Psoas muscle (tissue), 8 donors: ENCODE results near the gene SH2D5. TPM values are rescaled to one million over a fixed set of nuclear protein-coding genes. Genes with fewer than 3 reads are reported as not detected.

Experiments
- ATAC-seq, 4 donors: fragments of 200-7000 bp; cut with Tn5 transposase; one replicate each; pipeline ENCODE4 v1.9.1; 2020; ENCODE audit warnings: moderate library complexity in 3 of 4, mild to moderate bottlenecking in 2 of 4
- DNase-seq, 2 donors: peaks; one replicate each; pipeline ENCODE4 v3.0.0-alpha.2; 2020
- H3K27ac ChIP-seq: fragments of 200-600 bp; one replicate; pipeline ENCODE4 v1.8.0; 2022
- H3K27me3 ChIP-seq, 3 donors: fragments of 200-600 bp in 1 of 3; one replicate each; pipeline versions ENCODE4 v1.6.1 to v1.8.0; 2013 to 2022; ENCODE audit warnings: low read length in 2 of 3, mild to moderate bottlenecking in 2 of 3, moderate library complexity in 1 of 3; ENCODE audit not compliant: insufficient read depth in 3 of 3
- H3K36me3 ChIP-seq, 2 donors: fragments of 200-600 bp in 1 of 2; one replicate each; pipeline versions ENCODE4 v1.6.1 to v1.8.0; 2013 to 2022; ENCODE audit warnings: low read depth in 1 of 2, mild to moderate bottlenecking in 1 of 2, moderate library complexity in 1 of 2; ENCODE audit not compliant: insufficient read depth in 1 of 2
- H3K4me1 ChIP-seq: fragments of 200-600 bp; one replicate; pipeline ENCODE4 v1.8.0; 2022
- H3K4me3 ChIP-seq: fragments of 200-600 bp; one replicate; pipeline ENCODE4 v1.8.0; 2022; ENCODE audit warnings: mild to moderate bottlenecking
- H3K9me3 ChIP-seq: fragments of 200-600 bp; one replicate; pipeline ENCODE4 v1.8.0; 2022
- CTCF ChIP-seq: fragments of 200-600 bp; IDR thresholded peaks from one replicate; pipeline ENCODE4 v1.8.0; 2022; ENCODE audit warnings: antibody characterized with exemption
- WGBS, 3 donors: extraction: QIAGEN DNeasy Blood & Tissue Kit; methylation state at CpG; one replicate each; pipeline versions ENCODE4 v1.1.6 to v1.1.7; 2013; 5-methylcytosine and 5-hydroxymethylcytosine counted together
- intact Hi-C, 2 donors: fragments of 100-400 bp; cut with DNase I; formaldehyde crosslinking; loops; one replicate each; pipeline versions ENCODE4 v1.11.0 to v1.14.2; 2022
- polyA plus RNA-seq, 3 donors: library from polyadenylated mRNA; stranded (reverse); fragments of 200-250 nt; gene quantifications; one replicate each; pipeline ENCODE4 v1.2.3, GENCODE V29; 2013
- total RNA-seq, 4 donors: library from RNA; stranded (reverse); fragmentation: NEBNext Ultra II Directional in 2 of 4; extraction: Animal tissue kit (Norgen Biotek cat#: 25700) in 2 of 4; gene quantifications; one replicate each; pipeline versions ENCODE4 v1.2.1 to v1.2.4, GENCODE V29; 2021 to 2023
- donor health status: healthy with polysubstance abuse.
- donor health status: DM: no; HTN: no; CAD: no; lungs with moderate emphysema.
- donor health status: Bipolar disorder and iron deficiency.
- donor health status: healthy.
- donor health status: DM: yes; HTN: yes; CAD: no.
- donor health status: DM: no; HTN: no; CAD: no.
- donor health status: DM: no; HTN: no; CAD: no.
- donor health status: DM: yes; HTN: yes; CAD: no.

Gene SH2D5
- total and polyA plus RNA-seq, 7 donors = 0.09 to 27.9 (median 2.2) TPM

- H3K27ac ChIP-seq = no peak overlapping the region
- no peak for ATAC-seq
- no peaks in the 10 kb centered on the region for H3K36me3 ChIP-seq
- H3K4me3 ChIP-seq = no peak overlapping the region
- no peak for TF ChIP-seq CTCF
- H3K9me3 ChIP-seq = no peaks in the 10 kb centered on the region
- intact Hi-C loops = no loop called here
- no peaks in the 10 kb centered on the region for H3K4me1 ChIP-seq
- 93 to 94% (median 94%) methylated on average over 31 to 35 of the region's 35 CpGs for WGBS, 3 donors
- H3K27me3 ChIP-seq = peaks cover 0 to 3% (median 0%) of the 10 kb centered on the region in 3 donors
- peak in 1 of 2 donors; percentile 50 for DNase-seq
Measured at GRCh38 chr1:20723537-20724363, 8.8 kb downstream of the SH2D5 start.

DNA sequence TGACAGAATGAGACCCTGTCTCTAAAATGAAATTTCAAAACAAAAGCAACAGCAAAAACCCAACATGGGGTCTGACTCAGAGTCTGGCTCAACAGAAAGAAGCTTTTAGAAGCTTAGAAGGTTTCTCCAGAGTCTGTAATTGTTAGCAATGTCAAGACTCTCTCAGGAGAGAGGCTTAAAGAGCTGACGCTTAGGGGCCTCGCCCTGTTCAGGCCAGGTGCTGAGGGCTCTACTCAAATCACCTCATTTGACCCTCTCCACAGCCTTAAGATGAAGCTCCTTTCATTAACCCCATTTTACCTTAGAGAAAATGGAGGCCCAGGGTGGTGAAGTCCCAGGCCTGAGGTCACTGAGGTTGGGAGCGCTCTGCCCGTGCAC, 9.4 kb downstream of the SH2D5 start:
- intact Hi-C loops = no loop called here
- WGBS, 3 donors = 82 to 86% (median 84%) methylated on average over 4 of the region's 4 CpGs
- Histone ChIP-seq H3K27me3 (peaks cover 0 to 2% (median 0%) of the 10 kb centered on the region in 3 donors), H3K9me3 (no peaks in the 10 kb centered on the region), H3K4me1 (no peaks in the 10 kb centered on the region), H3K36me3 (no peaks in the 10 kb centered on the region), H3K27ac (no peak overlapping the region), H3K4me3 (no peak overlapping the region)
- ATAC-seq = no peak
- DNase-seq = no peak
- no peak for TF ChIP-seq CTCF

DNA sequence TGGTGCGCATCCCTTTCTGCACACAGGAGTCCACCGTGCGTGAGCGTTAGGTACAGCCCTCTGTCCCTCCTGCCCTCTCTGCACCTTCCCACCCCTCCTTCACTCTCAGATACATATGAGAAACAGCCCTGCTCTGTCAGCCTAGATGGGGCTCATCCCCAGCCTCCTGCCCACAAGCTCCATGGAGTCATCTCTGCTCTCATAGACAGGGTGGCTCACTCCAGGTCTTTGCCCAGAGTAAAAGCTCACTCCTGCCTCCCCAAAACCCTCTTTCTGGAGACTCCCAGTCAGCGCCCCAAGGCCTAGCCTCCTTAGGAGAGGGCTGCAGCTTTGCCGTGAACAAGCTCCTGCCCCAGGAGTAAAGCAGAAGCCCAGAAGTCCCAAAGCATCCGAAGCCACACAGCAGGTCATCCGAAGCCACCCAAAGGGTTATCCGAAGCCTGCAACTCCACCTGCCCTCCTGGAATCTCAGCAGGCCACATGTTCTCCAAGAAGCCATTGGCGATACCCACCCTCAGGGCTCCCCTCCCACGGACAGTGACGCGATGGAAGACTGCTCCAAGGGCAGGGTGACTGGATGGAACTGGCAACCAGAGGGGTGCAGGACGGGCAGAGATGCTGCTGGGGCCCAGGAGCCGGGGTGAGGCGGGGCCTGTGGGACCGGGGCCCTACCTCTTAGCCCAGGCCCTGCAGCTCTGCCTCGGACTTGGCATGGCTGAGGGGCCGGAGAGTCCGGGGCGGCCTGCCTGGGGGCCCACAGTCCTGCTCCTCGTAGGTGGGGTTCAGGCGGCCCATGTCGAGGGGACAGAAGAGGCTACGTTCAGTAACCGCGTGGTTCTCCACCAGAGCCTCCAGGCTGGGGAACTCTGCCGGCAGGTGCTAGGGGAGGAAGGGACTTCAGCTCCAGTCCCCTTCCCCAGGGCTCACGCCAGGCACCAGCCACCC, 11.1 kb downstream of the SH2D5 start:
- Histone ChIP-seq H3K36me3 (no peaks in the 10 kb centered on the region), H3K27ac (no peak overlapping the region), H3K9me3 (no peaks in the 10 kb centered on the region), H3K27me3 (peaks cover 0 to 18% (median 0%) of the 10 kb centered on the region in 3 donors), H3K4me1 (no peaks in the 10 kb centered on the region), H3K4me3 (no peak overlapping the region)
- 90 to 92% (median 90%) methylated on average over 29 of the region's 29 CpGs for WGBS, 3 donors
- intact Hi-C loops = no loop called here
- TF ChIP-seq CTCF = no peak
- ATAC-seq (no peak), DNase-seq (peak in 1 of 2 donors; percentile 42)

- WGBS, 3 donors = 87 to 90% (median 89%) methylated on average over 12 of the region's 12 CpGs
- no peak for TF ChIP-seq CTCF
- Histone ChIP-seq H3K27me3 (peaks cover 0 to 25% (median 0%) of the 10 kb centered on the region in 3 donors), H3K36me3 (no peaks in the 10 kb centered on the region), H3K9me3 (no peaks in the 10 kb centered on the region), H3K27ac (no peak overlapping the region), H3K4me3 (no peak overlapping the region), H3K4me1 (no peaks in the 10 kb centered on the region)
- intact Hi-C loops = no loop called here
- ATAC-seq (no peak), DNase-seq (peak in 1 of 2 donors; percentile 38)
Measured at GRCh38 chr1:20720631-20721091, 11.8 kb downstream of the SH2D5 start.
